Ovary (tissue), 3 donors: Measurements from ENCODE around the gene COL25A1.

Experiments
- CTCF ChIP-seq, 3 donors: fragments of 450-650 bp in 2 of 3; fragments of 200-600 bp in 1 of 3; IDR thresholded peaks; one replicate each; pipeline versions ENCODE4 v1.5.1 to v1.8.0; 2016 to 2022; ENCODE audit warnings: antibody characterized with exemption in 3 of 3, mild to moderate bottlenecking in 1 of 3
- POLR2A ChIP-seq: fragments of 450-650 bp; IDR thresholded peaks from one replicate; pipeline ENCODE4 v1.6.1; 2017; ENCODE audit warnings: antibody characterized with exemption, mild to moderate bottlenecking, moderate library complexity
- donor health status: DM: no; HTN: no; CAD: no.

DNA sequence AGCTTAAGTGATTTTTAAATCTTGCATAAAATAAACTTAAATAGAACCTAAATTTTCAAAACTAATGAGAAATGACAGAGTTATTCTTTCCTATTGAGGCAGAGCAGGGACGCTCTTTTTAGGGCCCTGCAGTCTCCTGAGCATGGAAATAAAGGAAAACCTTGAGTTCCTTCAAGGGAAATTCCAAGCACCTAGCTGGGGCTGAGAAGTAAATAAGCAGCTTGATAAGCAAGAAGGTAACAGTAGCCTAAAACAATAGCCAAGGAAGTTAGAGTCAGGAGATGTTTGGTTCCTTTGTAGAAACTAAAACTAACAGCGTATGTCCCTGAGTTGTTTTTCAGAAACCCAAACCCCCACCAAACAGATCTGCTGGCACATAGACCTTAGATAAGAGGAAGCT is 174.6 kb downstream of the COL25A1 start:
- TF ChIP-seq POLR2A, result no peak
- no peak for TF ChIP-seq CTCF (IDR thresholded peaks at IDR 0.05)
